NCI-H146 (cell line): ENCODE measurements around the gene MEDAG.

Source experiments
- DNase-seq: peaks from one replicate; lab custom pipeline; 2025; lab: John Stamatoyannopoulos, UW

MEDAG gene

GRCh38 chr13:30905932-30906383, at the start of gene MEDAG:
TSS of gene MEDAG (plus strand) at chr13:30906271. CDS start at chr13:30906516, 245 bp downstream.
- no peak for DNase-seq

DNA sequence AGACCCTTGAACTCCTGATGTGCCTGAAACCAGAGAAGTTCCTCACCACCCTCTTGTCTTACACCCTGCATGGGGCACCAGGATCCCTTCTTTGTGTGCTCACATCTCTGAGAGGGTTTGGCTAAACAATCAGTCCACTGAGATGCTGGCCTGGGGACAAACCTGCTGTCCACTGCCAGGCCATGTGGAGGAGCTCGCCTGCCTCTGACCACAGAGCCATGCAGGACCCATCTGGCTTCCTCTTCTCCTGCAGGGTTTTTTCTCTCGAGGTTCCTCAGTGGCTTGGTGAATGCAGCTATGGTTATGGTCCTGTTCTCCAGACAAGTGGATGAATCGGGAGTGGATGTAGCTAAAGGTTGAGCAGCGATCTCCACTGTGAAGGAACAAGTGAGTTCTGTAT, 49.1 kb upstream of the MEDAG start:
- no peak for DNase-seq

GRCh38 chr13:30857636-30858035, 48.4 kb upstream of the MEDAG start:
- no peak for DNase-seq

DNA sequence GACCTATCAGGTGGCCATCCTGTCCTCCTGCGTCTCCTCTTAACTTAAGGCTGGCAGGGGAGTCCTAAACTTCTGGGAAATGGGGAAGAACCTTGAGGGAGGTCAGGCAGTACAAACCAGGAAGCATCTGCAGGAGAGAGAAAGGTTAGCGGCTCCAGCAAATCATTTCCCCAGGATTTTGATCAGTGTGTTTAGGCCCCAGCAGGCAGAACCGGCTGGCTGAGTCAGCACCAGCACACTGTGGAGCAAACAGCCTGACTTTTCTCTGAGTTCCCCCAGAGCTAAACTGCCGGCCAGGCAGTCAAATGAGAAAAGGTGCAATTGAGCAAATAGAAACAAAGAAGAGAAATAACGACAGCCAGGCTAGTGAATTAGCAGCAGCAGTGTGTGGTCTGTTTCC, 46.7 kb upstream of the MEDAG start:
- DNase-seq: no peak

GRCh38 chr13:30861163-30861562, 44.9 kb upstream of the MEDAG start:
- DNase-seq: no peak

- no peak for DNase-seq
These were observed 44.1 kb upstream of the MEDAG start for GRCh38 chr13:30861836-30862467.

GRCh38 chr13:30862707-30863106, 43.4 kb upstream of the MEDAG start:
- DNase-seq: no peak

DNA sequence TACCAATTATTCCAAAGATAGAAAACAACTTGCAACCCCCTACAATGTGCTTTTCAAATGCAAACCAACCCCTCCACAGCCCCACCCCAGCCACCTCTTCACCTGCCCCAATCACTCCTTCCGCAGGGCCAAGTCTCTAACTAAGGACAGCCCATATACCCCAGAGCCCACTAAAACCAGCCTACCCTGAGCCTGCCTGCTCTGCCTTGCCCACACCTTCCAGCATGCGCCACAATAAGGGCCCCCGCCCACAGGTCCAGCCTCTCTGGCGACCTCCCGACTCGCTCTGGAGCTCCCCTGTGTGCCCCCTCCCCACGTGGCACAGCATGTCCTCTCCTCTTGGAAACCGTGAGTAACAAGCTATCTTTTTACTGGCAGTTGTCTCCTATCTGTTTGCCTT, 42.8 kb upstream of the MEDAG start:
- no peak for DNase-seq

DNA sequence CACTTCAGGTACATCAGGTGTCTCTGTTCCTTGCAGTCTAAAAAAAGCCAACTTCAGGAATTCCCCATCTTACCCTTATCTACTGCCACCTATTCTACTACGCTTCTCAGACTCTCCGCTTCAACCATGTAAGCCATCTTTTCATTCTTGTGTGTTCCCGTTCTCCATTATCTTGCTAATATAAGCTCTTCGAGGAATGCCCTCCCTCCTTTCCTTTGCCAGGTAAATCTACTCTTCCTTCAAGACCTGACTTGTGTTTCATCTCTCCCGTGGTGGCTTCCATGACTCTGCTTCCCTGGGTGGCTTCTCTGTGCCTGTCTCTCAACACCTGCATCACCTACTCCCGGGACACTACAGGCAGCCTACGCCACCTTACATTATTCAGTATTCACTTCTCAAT, 42.3 kb upstream of the MEDAG start:
- DNase-seq: no peak

GRCh38 chr13:30864433-30865122, 41.5 kb upstream of the MEDAG start:
- no peak for DNase-seq

GRCh38 chr13:30865123-30866049, 40.7 kb upstream of the MEDAG start:
- DNase-seq: peak; percentile 50

GRCh38 chr13:30866677-30867076, 39.4 kb upstream of the MEDAG start:
- DNase-seq: no peak

DNA sequence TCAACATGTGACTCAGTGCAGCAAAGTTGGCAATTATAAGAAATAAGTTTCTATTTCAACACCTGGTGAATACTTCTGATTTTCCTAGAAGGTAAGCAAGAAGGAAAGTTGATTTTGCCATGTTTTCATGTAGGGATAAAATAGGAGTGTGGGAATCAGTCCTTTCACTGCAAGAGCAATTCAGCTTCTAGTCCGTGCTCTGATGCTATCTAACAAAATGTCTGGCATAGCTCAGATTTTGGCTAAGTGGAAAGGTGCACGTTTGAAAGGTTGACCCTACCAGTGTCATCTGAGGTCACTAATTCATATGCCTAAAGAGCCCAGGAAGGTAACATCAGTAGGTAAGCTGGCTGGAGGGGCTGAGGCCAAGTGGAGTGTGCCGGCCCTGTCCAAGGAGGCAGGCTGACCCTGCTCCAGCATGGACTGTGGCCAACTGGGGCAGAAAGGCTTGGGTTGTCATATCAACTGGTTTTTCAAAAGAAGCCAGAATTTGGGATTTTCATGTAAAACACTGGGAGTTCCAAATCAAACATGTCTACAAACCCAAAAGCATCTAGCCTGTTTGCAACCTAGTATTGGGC, 38.9 kb upstream of the MEDAG start:
- DNase-seq: no peak

DNA sequence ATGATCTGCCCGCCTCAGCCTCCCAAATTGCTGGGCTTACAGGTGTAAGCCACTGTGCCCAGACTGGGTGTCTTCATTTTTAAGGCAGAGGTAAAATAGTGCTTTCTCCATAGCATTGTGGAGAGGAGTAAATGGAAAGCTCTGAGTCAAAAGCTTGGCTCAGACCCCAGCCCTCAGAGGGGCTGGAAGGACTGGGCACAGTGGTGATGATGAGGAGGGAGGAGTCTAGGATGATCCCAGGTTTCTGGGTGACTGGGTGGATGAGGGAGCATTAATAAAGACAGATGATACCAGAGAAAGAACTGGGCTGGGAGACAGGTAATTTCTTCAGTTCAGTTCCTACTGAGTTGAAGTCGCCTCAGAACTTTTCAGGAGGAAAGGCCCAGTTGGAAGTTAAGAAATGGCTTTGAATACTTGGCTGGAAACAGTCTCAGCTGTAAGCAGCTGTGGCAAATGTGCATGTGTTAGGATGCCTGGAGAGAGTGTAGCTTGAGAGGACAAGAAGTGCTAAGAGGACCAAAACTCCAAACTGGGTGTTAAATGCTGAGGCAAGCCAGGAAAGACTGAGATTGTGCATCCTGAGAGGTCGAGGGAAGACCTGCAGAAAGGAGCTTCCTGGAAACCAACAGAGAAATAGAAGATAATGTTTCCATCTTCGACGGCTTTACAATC, 37.1 kb upstream of the MEDAG start:
- no peak for DNase-seq

DNA sequence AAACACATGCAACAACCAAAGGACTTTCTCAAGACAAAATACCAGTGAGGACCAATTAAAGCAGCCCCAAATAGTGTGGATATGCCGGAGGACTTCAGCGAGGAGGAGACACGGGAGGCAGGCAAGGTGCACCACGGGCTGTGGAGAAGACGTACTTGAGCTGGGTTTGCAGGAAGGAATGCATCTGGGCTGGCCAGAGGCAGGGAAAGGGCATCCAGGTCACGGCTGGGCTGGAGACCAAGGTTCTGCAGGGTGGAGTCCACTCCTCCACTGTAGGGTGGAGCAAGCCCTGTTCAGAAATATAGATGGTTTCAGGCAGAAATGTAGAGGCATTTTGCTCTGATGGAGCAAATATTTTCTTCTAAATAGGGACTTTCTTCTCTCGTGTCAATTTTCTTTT, 36.6 kb upstream of the MEDAG start:
- DNase-seq: no peak

DNA sequence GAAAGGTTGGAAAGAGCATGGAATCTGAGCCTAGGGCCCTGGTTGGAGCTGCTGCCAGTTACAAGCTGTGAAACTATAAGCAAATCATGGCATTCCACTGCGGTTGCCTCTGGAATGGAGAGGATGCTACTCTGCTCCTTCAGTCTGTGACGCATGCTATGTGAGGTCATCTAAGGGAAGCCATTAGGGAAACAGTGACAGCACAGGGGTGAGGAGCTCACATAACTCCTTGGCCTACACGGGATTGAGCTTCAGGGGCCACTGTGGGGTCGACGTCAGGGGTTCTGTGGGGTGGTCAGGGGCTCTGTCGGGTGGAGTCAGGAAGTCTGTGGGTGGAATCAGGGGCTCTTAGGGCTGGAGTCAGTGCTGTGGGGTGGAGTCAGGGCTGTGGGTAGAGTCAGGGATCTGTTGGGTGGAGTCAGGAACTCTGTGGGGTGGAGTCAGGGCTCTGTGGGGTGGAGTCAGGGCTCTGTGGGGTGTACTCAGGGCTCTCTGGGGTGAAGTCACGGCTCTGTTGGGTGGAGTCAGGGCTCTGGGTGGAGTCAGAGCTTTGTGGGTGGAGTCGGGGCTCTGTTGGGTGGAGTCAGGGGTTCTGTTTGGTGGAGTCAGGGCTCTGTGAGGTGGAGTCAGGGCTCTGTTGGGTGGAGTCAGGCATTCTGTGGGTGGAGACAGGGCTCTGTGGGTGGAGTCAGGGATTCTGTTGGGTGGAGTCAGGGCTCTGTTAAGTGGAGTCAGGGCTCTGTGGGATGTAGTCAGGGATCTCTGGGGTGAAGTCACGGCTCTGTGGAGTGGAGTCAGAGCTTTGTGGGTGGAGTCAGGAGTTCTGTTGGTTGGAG, 35.8 kb upstream of the MEDAG start:
- DNase-seq: no peak

DNA sequence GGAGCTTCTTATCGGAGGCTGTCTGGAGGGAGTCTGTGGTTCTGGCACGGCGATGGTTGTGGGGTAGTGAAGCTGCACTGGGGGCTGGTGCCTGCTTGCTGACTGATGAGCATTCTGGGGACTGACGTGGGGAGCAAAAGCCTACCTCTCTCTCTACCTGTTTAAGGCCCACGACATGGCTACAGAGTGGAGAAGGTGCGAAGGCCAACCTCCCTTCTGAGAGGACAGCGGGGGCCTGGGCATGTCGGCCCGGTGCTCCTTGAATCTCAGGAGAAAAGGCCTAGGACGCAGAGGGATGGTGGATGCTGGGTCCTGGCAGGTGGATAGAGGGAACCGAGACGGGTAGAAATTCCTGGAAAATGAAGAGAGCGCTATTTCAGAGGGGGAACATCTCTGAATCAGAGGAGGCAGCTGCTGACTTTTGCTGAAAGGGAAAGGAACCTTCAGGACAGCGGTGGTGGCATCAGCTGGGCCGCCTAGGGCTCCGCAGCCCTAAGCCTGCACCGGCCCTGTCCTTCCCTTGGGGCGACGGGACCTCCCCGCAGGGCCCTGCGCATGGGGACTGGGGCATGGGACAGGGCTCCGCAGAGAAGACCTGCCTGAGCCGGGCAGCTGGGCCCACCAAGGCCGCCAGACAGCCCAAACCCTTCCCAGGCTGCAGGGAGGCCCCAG, 35.0 kb upstream of the MEDAG start:
- DNase-seq: no peak

DNA sequence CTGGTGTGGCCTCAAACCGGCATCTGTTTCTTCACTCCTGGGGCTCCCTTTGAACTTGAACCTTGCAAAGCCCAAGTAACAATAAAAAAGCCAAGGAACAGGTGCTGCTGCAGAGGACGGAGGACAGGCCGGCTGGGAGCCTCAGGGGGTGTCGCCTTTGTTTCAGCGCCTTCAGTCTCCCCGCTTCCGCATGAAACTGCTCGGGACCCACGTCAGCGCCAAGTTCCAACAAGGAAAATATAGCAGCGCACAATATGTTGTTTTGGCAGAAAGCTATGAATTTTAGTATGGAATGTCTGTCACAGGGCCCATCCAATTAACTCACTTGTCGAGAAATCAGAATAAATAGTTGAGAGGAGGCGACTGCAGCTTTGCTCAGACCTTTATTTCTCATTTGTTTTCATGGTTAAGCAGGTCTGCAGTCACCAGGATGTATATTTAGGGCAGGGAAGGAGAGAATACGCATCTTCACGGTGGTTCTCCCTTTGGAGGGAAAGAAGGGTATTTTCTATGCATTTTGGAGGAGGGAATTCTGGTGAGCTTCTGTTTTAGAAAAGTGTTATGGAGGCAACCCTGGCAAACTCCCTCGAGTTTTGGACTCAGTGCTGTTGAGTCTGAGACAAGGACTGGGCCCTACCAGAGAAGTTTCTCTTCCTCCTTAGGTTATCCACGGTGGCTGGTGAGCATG, 34.3 kb upstream of the MEDAG start:
- no peak for DNase-seq

GRCh38 chr13:30872276-30872594, 33.8 kb upstream of the MEDAG start:
- DNase-seq: no peak
